Sigmoid colon (tissue), 4 donors: Measurements from ENCODE around the gene NLRP14.

Experiments
- CTCF ChIP-seq, 4 experiments: fragments of 450-650 bp in 3 of 4; fragments of 200-600 bp in 1 of 4; IDR thresholded peaks; one replicate each; pipeline ENCODE4 v1.5.1; 2016 to 2019; ENCODE audit warnings: antibody characterized with exemption in 4 of 4, mild to moderate bottlenecking in 3 of 4, moderate library complexity in 2 of 4
- POLR2AphosphoS5 ChIP-seq, 4 donors: sonication (generic); formaldehyde crosslinking; IDR thresholded peaks; one replicate each; pipeline ENCODE4 v1.6.1; 2017; ENCODE audit warnings: antibody characterized with exemption in 4 of 4

DNA sequence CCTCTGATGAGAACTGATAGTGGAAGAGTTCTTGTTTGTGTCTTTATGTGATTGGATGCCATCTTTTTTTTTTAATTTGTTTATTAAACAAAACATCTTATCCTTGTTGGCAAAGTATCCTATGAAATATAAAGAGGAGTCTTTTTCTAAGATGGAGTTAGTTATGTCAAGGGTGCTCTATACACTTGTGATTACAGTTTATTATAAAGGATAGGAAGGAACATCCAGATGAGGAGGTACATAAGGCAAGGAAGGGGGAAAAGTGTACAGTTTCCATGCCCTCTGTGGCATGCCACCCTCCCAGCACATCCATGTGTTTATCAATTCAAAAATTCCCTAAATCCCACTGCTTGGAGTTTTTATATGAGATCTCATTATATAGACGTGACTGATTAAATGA is 61.2 kb downstream of the NLRP14 start:
- TF ChIP-seq CTCF (IDR thresholded peaks at IDR 0.05) (no peak), POLR2AphosphoS5 (IDR thresholded peaks at IDR 0.05) (no peak)
